MM.1S (cell line): ENCODE data around the gene SLC1A7.

Experiments
- EZH2 ChIP-seq: fragments of 300-600 bp; sonication (generic); optimal IDR thresholded peaks from 2 replicates; pipeline ENCODE3; 2017; ENCODE audit warnings: low read depth, mild to moderate bottlenecking, antibody characterized with exemption, low read length, mixed read lengths
- TF ChIP-seq, protein P1 (sequence below): fragments of 300-600 bp; sonication (generic); IDR thresholded peaks from 2 replicates; pipeline ENCODE4 v1.5.1; 2016; ENCODE audit warnings: antibody characterized with exemption, low read length, mixed read lengths

DNA sequence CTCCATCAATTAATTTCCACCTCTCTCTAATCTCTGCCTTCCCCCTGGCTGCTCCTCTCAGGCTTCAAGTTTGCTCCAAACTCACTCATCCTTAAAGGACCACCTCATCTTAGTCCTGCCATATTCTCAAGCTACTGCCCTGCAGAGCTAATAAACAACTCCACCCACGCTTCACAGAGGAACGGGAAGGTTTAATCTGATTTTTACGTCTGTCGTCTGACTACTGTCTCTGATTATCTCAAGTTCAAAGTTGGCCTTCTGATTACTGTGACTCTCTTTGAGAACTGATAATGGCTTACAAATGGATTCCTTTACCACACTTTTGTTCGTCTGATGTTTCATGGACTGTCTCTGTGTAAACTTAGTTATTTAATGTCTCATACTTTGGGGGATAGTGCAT, 46.6 kb upstream of the SLC1A7 start:
- TF ChIP-seq, protein P1, sequence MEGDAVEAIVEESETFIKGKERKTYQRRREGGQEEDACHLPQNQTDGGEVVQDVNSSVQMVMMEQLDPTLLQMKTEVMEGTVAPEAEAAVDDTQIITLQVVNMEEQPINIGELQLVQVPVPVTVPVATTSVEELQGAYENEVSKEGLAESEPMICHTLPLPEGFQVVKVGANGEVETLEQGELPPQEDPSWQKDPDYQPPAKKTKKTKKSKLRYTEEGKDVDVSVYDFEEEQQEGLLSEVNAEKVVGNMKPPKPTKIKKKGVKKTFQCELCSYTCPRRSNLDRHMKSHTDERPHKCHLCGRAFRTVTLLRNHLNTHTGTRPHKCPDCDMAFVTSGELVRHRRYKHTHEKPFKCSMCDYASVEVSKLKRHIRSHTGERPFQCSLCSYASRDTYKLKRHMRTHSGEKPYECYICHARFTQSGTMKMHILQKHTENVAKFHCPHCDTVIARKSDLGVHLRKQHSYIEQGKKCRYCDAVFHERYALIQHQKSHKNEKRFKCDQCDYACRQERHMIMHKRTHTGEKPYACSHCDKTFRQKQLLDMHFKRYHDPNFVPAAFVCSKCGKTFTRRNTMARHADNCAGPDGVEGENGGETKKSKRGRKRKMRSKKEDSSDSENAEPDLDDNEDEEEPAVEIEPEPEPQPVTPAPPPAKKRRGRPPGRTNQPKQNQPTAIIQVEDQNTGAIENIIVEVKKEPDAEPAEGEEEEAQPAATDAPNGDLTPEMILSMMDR: no peak
- TF ChIP-seq EZH2: no peak
